ENCODE measurements around the gene RPL35.

Gene RPL35

GRCh38 chr9:124813501-124814163, 48.1 kb downstream of the RPL35 start:
- DNase-seq: no peak

GRCh38 chr9:124813041-124813440, 48.7 kb downstream of the RPL35 start:
- DNase-seq: no peak

- no peak for DNase-seq
Measured at GRCh38 chr9:124812441-124812876, 49.3 kb downstream of the RPL35 start.

DNA sequence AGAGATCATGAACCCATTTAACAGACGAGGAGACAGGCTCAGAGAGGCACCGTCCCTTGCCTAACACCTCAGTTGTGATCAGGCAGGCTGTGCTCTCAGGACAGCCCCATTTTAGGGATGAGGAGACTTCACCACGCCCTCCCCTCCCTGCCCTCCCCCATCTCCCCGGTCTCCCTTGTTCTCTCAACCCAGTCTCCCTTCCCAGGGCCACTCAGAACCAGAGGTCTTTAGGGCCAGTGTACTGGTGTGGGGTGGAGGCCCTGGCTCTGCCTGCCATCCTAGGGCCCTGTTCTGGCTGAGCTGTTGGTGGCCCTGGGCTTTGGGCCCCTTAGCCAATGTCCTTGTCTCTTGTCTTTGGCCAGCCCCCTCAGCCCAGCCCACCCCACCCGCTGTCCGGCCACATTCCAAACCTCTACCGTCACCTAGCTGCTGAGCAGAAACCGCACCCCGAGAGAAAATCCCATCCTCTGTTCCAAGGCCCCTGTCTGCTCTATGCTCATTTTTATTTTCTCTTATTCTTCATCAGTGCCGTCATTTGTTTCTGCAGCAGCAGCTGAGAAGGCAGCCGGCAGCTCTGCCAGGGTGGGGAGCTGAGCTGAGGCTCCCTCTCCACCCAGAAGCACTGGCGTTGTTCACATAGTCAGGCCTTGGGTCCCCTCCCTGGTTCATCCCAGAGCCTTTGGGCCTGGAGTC, 50.9 kb downstream of the RPL35 start:
- no peak for DNase-seq

- DNase-seq: no peak
Measured at GRCh38 chr9:124809741-124810500, 51.8 kb downstream of the RPL35 start.

- no peak for DNase-seq
Measured at GRCh38 chr9:124809211-124809610, 52.5 kb downstream of the RPL35 start.

DNA sequence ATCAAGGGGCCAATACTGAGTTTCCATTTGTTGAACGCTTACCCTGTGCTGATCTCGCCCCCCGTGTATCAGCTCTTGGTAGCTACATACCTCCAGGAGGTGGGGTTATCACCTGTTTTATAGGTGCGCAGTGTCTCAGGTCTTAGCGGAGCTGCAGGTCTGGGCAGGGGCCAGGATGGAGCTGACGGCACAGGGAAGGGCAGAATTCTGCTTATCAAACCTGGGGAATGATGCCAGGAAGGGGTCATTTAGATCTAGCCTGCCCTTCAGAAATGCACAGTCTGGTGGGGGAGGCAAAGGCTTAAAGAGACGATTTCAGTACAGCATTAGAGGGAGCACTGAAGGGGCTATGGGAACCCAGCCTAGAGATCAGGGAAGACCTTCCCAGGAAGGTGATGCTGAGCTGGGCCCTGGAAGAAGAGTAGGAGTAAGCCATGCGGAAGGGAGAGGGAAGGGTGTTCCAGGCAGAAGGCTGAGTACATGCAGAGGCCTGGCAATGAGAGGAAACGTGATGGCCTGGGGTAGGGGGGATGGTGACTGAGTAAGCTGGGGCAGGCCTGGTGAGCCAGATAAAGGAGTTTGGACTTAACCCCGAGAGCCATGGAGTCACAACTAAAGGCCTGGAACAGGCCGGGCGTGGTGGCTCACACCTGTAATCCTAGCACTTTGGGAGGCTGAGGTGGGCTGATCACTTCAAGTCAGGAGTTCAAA, 53.4 kb downstream of the RPL35 start:
- DNase-seq: no peak

Data from NCI-H1092 treated with DMSO at 0.1 percent for 48 hours (cell line).